GM21723 (cell line): Measurements from ENCODE around the gene GAREM2.

Source experiments
- ATAC-seq: cut with Tn5 transposase; IDR thresholded peaks from one replicate; pipeline ENCODE4 v1.9.1; 2021; ENCODE audit warnings: mild to moderate bottlenecking, moderate library complexity; ENCODE audit not compliant: unreplicated experiment

The GAREM2 gene

GRCh38 chr2:26185954-26186770, 13.3 kb downstream of the GAREM2 start:
- ATAC-seq: no peak

- no peak for ATAC-seq
Measured at GRCh38 chr2:26187114-26187513, 14.2 kb downstream of the GAREM2 start.

- no peak for ATAC-seq
Measured at GRCh38 chr2:26187537-26188104, 14.7 kb downstream of the GAREM2 start.

DNA sequence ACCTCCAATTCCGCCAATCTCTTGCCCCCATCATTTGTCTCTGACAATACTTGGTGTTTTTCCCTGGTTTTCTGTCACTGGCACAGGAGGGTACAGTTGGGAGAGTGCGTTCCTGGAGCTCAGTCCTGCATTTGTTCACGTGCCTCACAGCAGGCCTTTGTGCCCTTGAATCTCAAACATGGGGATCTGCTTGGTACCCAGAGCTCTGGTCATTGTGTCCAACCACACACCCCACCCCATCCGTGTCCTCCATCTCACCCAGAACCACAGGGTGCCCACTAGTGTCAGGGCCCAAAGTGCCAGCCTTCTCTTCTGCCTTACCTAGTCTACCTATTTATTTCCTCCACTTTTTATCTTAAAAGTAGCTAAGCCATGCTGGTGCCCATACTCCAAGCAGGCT, 16.2 kb downstream of the GAREM2 start:
- ATAC-seq: no peak

- no peak for ATAC-seq
Measured at GRCh38 chr2:26189751-26190150, 16.9 kb downstream of the GAREM2 start.

DNA sequence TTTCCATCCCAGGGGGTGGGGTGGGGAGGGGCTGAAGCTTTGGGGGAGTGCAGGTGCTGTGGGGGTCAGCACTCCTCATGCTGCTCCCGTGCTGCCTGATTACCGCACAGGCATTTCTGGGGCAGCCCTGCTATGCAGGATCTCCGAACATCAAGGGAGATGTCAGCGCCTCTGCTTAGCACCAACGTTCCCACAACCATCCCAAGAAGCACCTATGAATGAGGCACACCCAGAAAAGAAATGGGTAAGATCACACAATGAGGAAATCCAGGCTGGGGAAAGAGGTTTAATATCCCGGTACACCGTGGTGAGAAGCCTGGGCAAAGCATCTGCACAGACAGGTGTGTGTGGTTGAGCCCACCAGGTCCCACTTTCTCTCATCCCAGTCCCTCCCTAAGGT, 17.5 kb downstream of the GAREM2 start:
- ATAC-seq: no peak

DNA sequence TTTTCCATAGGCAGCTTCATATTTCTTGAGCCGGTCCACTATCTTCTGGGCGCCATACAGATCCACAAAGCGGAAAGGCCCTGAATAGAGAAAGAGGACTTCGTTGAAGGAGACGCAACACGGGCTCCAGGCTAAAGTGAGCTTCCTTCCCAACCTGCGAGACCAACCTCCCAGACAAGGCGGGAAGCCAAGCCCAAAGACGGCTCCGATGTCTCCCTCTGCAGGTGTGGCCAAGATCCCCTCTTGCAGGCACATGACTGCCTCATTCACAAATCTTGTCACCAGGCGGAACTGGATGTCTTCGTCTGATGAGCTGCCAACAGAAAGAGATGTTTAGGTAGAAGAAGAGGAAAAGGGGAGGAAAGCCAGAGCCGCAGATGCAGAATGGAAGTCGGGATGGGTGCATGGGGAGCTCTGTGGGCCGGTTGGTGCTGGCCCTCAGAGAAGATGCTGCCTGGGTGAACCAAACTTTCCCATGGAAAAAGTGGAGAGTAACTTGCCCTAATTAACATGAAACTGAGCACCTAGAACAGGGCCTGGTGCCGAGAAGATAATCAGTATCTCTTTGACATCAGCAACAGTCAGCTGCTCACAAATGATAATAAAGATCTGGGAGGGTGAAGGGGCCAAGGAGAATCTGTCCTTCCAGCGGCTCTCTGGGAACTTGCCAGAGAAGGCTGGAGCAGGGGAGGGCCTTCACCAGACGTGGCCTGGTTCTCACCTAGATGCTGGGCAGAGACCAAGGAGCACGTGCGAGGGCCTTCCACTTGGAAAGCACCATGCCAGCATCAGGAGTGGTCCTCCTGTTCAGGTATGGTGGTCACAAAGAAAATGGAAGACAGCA, 18.6 kb downstream of the GAREM2 start:
- ATAC-seq: no peak

DNA sequence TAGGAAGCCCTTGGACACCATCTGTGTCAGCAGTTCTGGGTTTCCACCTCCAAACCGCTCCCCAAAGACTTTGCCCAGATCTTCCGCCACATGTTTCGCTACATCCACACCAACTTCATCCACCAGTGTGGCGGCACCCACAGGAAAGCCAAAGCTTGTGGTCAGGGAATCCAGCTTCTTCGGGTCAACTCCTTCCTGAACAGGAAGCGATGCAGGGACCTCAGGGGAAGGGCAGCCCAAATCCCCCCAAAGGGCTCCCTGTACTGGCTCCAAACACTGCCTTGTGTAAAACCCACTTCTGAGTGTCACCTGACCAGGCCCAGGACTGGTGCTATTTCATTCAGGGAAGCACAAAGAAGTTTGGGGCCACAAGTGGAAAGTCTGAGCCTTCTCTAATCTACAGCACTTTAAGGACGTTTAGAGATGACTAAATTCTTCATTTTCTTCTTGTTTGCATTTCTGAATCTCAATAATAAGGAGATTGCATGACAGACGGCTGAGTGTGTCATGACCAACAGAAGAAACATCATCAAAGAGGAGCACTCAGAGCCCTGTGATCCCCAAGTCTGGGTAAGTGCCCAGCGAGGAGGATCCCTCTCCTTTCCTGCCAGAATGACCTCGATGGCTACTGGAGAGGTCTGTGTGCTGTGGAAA, 20.8 kb downstream of the GAREM2 start:
- ATAC-seq: no peak

- ATAC-seq: no peak
Measured at GRCh38 chr2:26195040-26195984, 22.4 kb downstream of the GAREM2 start.

DNA sequence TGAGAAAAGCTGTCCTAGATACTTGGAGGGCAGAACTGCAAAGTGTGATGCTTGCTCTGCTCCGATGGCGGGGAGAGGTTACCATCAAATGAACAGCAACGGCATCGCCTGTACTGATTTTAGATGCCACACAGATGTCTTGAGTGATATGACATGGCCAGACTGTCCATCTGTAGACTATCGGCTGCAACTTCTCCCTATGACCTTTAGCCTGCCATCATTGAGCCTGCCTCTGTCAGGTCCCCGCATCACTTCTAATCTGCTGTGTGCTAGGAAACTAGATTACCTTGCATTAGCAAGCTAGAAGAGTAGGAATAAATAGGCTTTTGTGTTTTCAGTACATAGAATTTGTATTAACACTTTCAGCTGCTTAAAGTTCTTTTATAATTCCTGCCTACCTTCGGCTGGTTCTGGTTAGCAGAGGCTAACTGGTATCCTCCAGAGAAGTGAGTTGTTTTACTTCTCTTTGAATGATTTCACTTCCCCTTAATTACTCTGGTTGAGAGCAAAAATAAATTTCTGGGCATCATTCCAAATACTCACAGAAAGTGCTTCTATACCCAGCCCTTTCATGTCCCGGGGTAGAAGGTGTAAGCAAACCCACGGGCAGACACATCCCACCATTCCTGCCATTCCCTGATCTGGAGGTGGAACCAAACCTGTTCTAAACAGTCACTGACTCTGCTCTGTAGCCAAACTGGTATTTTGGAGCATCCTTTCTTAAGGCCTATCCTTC, 24.0 kb downstream of the GAREM2 start:
- ATAC-seq: peak; percentile 74

DNA sequence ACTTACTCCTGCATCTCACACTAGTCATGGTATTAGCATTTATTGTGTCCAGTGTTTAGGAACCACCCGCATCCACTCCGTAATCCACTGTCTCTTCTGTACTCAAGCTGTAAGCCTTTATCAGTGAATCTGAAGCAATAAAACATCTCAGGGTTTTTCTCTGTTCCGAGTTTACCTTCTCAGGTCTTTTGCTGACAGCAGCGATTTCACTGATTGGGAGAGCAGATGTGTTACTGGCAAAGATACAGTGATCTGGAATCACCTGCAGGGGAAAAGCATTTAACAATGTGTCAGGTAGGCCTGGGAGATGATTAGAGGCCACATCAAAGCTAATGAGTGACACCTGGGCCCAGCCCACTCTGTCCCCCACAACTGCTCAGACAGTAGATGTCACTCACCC, 24.6 kb downstream of the GAREM2 start:
- ATAC-seq: no peak

- ATAC-seq: no peak
Measured at GRCh38 chr2:26202981-26203490, 30.1 kb downstream of the GAREM2 start.

DNA sequence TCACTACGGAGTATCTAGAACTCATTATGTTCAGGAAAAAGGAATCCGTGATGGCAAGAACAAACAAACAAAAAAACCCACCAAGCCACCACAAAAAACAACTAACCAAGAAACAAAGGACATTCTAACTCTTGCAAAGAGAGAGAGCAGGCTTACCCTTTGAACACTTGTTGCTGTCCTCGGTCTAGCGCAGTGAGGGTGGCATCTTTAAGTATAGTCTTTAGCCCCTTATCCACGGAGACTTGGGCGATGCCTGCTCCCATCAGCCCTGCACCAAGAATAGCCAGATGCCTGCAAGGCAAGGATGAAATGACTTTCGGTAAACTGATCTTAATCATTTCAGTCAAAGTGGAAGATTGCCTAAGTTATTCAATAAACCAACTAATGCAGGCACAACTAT, 31.0 kb downstream of the GAREM2 start:
- no peak for ATAC-seq

DNA sequence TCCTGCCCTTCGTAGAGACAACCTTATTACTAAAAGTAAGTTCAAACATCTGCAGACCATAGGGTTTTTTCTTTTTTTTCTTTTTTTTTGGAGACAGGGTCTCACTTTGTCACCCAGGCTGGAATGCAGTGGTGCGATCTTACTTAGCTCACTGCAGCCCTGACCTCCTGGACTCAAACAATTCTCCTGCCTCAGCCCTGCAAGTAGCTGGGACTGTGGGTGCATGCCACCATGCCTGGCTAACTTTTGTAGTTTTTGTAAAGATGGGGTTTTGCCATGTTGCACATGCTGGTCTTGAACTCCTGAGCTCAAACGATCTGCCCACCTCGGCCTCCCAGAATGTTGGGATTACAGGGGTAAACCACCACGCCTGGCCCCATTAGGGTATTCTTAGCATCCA, 39.1 kb downstream of the GAREM2 start:
- ATAC-seq: no peak

- no peak for ATAC-seq
Measured at GRCh38 chr2:26214759-26215158, 41.9 kb downstream of the GAREM2 start.

DNA sequence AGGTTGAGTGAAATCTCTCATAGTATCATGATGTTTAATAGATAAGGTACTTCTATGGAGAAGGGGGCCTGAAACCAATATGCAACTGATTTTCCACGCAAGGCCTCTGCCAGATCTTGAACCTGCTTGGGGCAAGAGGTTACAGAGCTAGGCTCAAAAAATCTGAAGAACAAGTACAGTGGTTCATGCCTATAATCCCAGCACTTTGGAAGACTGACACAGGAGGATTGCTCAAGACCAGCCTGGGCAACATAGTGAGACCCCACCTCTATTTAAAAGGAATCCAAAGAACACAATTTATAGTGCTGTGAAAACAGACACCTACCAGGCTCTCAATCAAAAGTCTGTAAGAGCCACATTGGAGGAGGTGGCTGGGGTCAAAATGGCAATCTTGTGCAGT, 42.9 kb downstream of the GAREM2 start:
- ATAC-seq: no peak

DNA sequence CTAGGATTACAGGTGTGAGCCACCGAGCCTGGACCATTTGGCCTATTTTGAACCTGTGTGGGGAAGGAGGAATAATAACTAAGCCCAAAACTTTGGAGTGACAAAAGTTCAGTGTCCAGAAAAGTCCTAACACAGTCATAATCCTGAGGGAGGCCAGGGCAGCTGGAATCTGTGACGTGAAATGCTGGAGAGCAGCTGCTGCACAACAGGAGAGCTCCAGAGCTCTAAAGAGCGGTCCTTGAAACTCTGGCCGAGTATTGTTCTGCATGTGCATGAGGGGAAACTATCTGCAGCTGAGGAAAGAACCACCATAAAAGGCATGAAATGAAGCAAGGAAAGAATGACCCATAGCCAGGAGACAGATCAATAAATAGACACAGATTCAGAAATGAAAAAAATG, 43.7 kb downstream of the GAREM2 start:
- no peak for ATAC-seq

DNA sequence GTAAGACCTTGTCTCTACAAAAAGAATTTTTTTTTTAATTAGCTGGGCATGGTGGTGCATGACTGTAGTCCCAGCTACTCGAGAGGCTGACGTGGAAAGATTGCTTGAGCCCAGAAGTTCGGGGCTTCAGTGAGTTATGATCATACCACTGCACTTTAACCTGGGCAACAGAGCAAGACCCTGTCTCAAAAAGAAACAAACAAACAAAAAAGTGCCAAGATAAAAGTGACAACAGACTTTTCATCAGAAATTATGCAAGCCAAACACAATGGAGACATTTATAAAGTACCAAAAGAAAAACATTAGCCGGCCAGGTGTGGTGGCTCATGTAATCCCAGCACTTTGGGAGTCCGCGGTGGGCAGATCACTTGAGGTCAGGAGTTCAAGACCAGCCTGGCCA, 44.8 kb downstream of the GAREM2 start:
- ATAC-seq: no peak

DNA sequence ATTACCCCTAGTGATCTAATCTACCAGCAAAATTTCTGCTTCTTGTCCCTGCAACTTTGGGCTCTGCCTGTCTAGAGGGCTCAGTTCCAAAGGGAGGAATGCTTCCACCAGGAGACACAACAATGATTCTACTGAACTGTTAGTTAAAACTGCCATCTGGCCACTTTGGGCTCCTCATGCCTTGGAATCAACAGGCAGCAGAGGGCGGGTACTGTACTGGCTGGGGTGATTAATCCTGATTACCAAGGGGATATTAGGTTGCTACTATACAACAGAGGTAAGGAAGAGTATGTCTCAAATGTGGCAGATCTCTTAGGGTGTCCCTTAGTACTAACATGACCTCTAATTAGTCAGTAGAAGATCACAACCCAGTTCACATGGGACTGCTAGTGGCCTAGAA, 50.1 kb downstream of the GAREM2 start:
- ATAC-seq: no peak
